Urinary bladder (tissue), 4 donors: ENCODE data around the gene UPP2. TPM values are rescaled to one million over a fixed set of nuclear protein-coding genes. Genes with fewer than 3 reads are reported as not detected.

ENCODE experiments used
- DNase-seq: peaks from one replicate; pipeline ENCODE4 v3.0.0-alpha.2; 2015; ENCODE audit errors: extremely low spot score
- H3K27ac ChIP-seq: one replicate; pipeline ENCODE4 v1.5.1; 2013; ENCODE audit warnings: low read depth, mild to moderate bottlenecking, moderate library complexity
- H3K36me3 ChIP-seq: one replicate; pipeline ENCODE4 v1.6.1; 2013; ENCODE audit warnings: mild to moderate bottlenecking, moderate library complexity; ENCODE audit not compliant: insufficient read depth
- H3K4me1 ChIP-seq: one replicate; pipeline ENCODE4 v1.6.1; 2013; ENCODE audit warnings: mild to moderate bottlenecking, moderate library complexity; ENCODE audit not compliant: insufficient read depth
- H3K4me3 ChIP-seq: one replicate; pipeline ENCODE4 v1.5.1; 2013; ENCODE audit warnings: low read depth, low read length
- WGBS: extraction: QIAGEN DNeasy Blood & Tissue Kit; methylation state at CpG from one replicate; pipeline ENCODE4 v1.1.7; 2013; 5-methylcytosine and 5-hydroxymethylcytosine counted together
- polyA plus RNA-seq: library from polyadenylated mRNA; stranded (reverse); fragments of 200-250 nt; gene quantifications from one replicate; pipeline ENCODE4 v1.2.3, GENCODE V29; 2013
- total RNA-seq: library from RNA; depleted of rRNA; stranded (reverse); fragments of >200 nt; gene quantifications from one replicate; pipeline ENCODE4 v1.2.3, GENCODE V29; 2014
- donor health status: healthy with polysubstance abuse.
- donor health status: healthy.

The UPP2 gene
- total RNA-seq (0.16 TPM), polyA plus RNA-seq (not detected)

GRCh38 chr2:158101384-158101926, at the start of gene UPP2:
Gene UPP2, plus strand, starts transcription at chr2:158101876. Its CDS starts 188 bp downstream, at chr2:158102064.
- H3K36me3 ChIP-seq, result no peaks in the 10 kb centered on the region
- WGBS, result 92% methylated on average over 3 of the region's 3 CpGs
- H3K27ac ChIP-seq, result no peak within 1 kb of the TSS
- DNase-seq, result no peak
- H3K4me3 ChIP-seq, result no peak within 1 kb of the TSS
- H3K4me1 ChIP-seq, result no peaks in the 10 kb centered on the region

GRCh38 chr2:158052761-158053160, 48.9 kb upstream of the UPP2 start:
- Histone ChIP-seq H3K27ac (no peak overlapping the region), H3K4me3 (no peak overlapping the region), H3K36me3 (no peaks in the 10 kb centered on the region), H3K4me1 (no peaks in the 10 kb centered on the region)
- no peak for DNase-seq
- WGBS, result 85% methylated on average over 2 of the region's 2 CpGs

- Histone ChIP-seq H3K4me3 (no peak overlapping the region), H3K4me1 (no peaks in the 10 kb centered on the region), H3K27ac (no peak overlapping the region), H3K36me3 (no peaks in the 10 kb centered on the region)
- 29% methylated on average over 2 of the region's 2 CpGs for WGBS
- no peak for DNase-seq
Observed at GRCh38 chr2:158056875-158057274, 44.8 kb upstream of the UPP2 start.

GRCh38 chr2:158060160-158060834, 41.4 kb upstream of the UPP2 start:
- DNase-seq, result no peak
- WGBS, result 79% methylated on average over 2 of the region's 2 CpGs
- no peaks in the 10 kb centered on the region for H3K36me3 ChIP-seq

GRCh38 chr2:158060835-158061435, 40.7 kb upstream of the UPP2 start:
- Histone ChIP-seq H3K4me3 (no peak overlapping the region), H3K27ac (no peak overlapping the region), H3K36me3 (no peaks in the 10 kb centered on the region), H3K4me1 (no peaks in the 10 kb centered on the region)
- no peak for DNase-seq
- 65% methylated on average over 5 of the region's 5 CpGs for WGBS

More at GRCh38 chr2:158060160-158060834, 41.4 kb upstream of the UPP2 start:
- H3K4me3 ChIP-seq, result no peak overlapping the region
- H3K4me1 ChIP-seq, result no peaks in the 10 kb centered on the region
- no peak overlapping the region for H3K27ac ChIP-seq

GRCh38 chr2:158061763-158062162, 39.9 kb upstream of the UPP2 start:
- no peaks in the 10 kb centered on the region for H3K4me1 ChIP-seq
- H3K27ac ChIP-seq, result no peak overlapping the region
- 89% methylated on average over 5 of the region's 5 CpGs for WGBS
- H3K4me3 ChIP-seq, result no peak overlapping the region
- no peaks in the 10 kb centered on the region for H3K36me3 ChIP-seq
- DNase-seq, result no peak

- no peak overlapping the region for H3K4me3 ChIP-seq
- no peak overlapping the region for H3K27ac ChIP-seq
- H3K36me3 ChIP-seq, result no peaks in the 10 kb centered on the region
- DNase-seq, result no peak
- WGBS, result 90% methylated on average over 3 of the region's 3 CpGs
- no peaks in the 10 kb centered on the region for H3K4me1 ChIP-seq
Observed at GRCh38 chr2:158066046-158066713, 35.5 kb upstream of the UPP2 start.

- H3K27ac ChIP-seq, result no peak overlapping the region
- no peaks in the 10 kb centered on the region for H3K36me3 ChIP-seq
- H3K4me1 ChIP-seq, result no peaks in the 10 kb centered on the region
- WGBS, result 91% methylated on average over 5 of the region's 5 CpGs
- no peak overlapping the region for H3K4me3 ChIP-seq
- no peak for DNase-seq
Observed at GRCh38 chr2:158071018-158071417, 30.7 kb upstream of the UPP2 start.

GRCh38 chr2:158072361-158072760, 29.3 kb upstream of the UPP2 start:
- no peak for DNase-seq
- H3K4me1 ChIP-seq, result no peaks in the 10 kb centered on the region
- H3K27ac ChIP-seq, result no peak overlapping the region
- 84% methylated on average over 1 of the region's 1 CpG for WGBS
- H3K36me3 ChIP-seq, result no peaks in the 10 kb centered on the region
- H3K4me3 ChIP-seq, result no peak overlapping the region

- Histone ChIP-seq H3K27ac (no peak overlapping the region), H3K4me1 (no peaks in the 10 kb centered on the region), H3K4me3 (no peak overlapping the region), H3K36me3 (no peaks in the 10 kb centered on the region)
- 51% methylated on average over 3 of the region's 3 CpGs for whole genome bisulfite sequencing
- no peak for DNase-seq
Observed at GRCh38 chr2:158079672-158080071, 22.0 kb upstream of the UPP2 start.

GRCh38 chr2:158088093-158088492, 13.6 kb upstream of the UPP2 start:
- Histone ChIP-seq H3K27ac (no peak overlapping the region), H3K36me3 (no peaks in the 10 kb centered on the region), H3K4me3 (no peak overlapping the region), H3K4me1 (no peaks in the 10 kb centered on the region)
- WGBS, result 80% methylated on average over 3 of the region's 3 CpGs
- DNase-seq, result no peak

- Histone ChIP-seq H3K36me3 (no peaks in the 10 kb centered on the region), H3K27ac (no peak overlapping the region), H3K4me3 (no peak overlapping the region), H3K4me1 (no peaks in the 10 kb centered on the region)
- DNase-seq, result no peak
- WGBS, result 77% methylated on average over 5 of the region's 5 CpGs
Observed at GRCh38 chr2:158089322-158089721, 12.4 kb upstream of the UPP2 start.

GRCh38 chr2:158091647-158092046, 10.0 kb upstream of the UPP2 start:
- no peaks in the 10 kb centered on the region for H3K36me3 ChIP-seq
- H3K27ac ChIP-seq, result no peak overlapping the region
- no peak for DNase-seq
- no peaks in the 10 kb centered on the region for H3K4me1 ChIP-seq
- H3K4me3 ChIP-seq, result no peak overlapping the region
- 76% methylated on average over 4 of the region's 4 CpGs for WGBS
